Ishikawa (cell line): ENCODE data around the gene SCN4A.

ENCODE experiments used
- CREB1 ChIP-seq: IDR thresholded peaks from 2 replicates; pipeline ENCODE4 v1.6.1; 2012; ENCODE audit warnings: low read depth
- EGR1 ChIP-seq: IDR thresholded peaks from 2 replicates; pipeline ENCODE4 v1.6.1; 2012
- RAD21 ChIP-seq: IDR thresholded peaks from 2 replicates; pipeline ENCODE4 v1.6.1; 2012; ENCODE audit warnings: low read depth
- TEAD4 ChIP-seq: IDR thresholded peaks from 2 replicates; pipeline ENCODE4 v1.6.1; 2012
- YY1 ChIP-seq: IDR thresholded peaks from 2 replicates; pipeline ENCODE4 v1.6.1; 2012; ENCODE audit warnings: low read depth
- TF ChIP-seq, protein P1 (sequence below): IDR thresholded peaks from 2 replicates; pipeline ENCODE4 v1.6.1; 2012; ENCODE audit warnings: low read depth, mild to moderate bottlenecking
- TF ChIP-seq, protein P2 (sequence below): IDR thresholded peaks from 2 replicates; pipeline ENCODE4 v1.6.1; 2012

DNA sequence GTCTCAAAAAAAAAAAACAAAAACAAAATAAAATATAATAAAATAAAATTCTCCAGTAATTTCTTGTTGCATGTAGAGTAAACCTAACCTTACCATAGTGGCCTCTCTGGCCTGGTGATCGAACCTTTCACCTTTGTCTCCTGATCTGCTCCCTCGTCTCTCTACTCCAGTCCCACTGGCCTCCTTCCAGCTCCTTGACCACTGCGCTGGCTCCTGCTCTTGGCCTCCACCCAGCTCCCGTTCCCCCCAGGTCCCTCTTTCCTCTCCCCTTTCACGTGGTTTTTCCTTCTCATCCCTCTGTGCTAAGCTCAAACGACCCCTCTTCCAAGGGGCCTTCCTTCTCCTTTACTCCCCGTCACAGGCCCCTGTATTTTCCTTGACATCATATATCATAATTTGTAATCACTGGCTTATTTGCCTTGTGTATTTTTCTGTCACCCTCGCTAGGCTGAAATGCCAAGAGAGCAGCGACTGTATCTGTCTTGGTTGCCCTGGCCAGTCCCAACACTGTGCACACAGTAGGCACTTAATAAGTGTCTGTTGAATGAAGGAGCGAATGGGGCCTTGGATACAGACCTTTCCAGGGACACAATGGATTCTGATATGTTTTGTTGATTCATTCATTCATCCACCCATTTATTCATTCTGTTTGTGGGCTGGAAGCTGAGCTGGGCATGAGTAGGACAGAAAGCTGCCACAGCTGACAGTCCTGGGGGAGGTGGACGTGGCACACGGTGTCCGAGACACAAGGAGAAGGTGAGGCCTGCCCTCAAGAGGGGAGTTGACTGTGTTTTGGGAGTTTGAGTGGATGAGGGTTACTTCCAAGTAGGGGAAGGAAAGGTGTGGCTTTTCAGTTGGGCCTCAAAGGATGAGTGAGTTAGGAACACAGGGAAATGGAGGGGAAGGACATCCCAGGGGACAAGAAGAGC is 5.8 kb upstream of the SCN4A start:
- TF ChIP-seq EGR1 (no peak), CREB1 (no peak), RAD21 (no peak), TEAD4 (no peak), YY1 (no peak)
- TF ChIP-seq, protein P1, sequence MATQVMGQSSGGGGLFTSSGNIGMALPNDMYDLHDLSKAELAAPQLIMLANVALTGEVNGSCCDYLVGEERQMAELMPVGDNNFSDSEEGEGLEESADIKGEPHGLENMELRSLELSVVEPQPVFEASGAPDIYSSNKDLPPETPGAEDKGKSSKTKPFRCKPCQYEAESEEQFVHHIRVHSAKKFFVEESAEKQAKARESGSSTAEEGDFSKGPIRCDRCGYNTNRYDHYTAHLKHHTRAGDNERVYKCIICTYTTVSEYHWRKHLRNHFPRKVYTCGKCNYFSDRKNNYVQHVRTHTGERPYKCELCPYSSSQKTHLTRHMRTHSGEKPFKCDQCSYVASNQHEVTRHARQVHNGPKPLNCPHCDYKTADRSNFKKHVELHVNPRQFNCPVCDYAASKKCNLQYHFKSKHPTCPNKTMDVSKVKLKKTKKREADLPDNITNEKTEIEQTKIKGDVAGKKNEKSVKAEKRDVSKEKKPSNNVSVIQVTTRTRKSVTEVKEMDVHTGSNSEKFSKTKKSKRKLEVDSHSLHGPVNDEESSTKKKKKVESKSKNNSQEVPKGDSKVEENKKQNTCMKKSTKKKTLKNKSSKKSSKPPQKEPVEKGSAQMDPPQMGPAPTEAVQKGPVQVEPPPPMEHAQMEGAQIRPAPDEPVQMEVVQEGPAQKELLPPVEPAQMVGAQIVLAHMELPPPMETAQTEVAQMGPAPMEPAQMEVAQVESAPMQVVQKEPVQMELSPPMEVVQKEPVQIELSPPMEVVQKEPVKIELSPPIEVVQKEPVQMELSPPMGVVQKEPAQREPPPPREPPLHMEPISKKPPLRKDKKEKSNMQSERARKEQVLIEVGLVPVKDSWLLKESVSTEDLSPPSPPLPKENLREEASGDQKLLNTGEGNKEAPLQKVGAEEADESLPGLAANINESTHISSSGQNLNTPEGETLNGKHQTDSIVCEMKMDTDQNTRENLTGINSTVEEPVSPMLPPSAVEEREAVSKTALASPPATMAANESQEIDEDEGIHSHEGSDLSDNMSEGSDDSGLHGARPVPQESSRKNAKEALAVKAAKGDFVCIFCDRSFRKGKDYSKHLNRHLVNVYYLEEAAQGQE = no peak
- TF ChIP-seq, protein P2, sequence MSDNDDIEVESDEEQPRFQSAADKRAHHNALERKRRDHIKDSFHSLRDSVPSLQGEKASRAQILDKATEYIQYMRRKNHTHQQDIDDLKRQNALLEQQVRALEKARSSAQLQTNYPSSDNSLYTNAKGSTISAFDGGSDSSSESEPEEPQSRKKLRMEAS = no peak
